ENCODE measurements around the gene ABCC4.

The ABCC4 gene

DNA sequence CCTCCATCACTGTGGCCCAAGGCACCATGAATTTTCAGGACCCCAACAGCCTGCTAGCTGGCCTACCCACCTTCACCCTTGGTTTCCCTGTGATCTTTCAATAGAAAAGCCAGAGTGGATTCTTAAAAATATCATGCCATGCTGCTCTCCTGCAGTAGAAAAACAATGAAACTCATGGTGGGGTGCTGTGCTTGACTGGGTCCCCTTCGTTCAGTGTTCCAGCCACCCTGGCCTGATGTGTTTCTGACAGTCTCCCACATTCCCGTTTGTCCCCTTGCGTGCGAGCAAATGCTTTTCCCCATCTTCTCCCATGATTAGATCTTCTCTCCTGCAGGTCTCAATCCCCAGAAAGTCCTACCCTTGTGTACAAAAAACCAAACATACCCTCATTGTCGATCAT is 43.2 kb downstream of the ABCC4 start:
- DNase-seq = no peak

DNA sequence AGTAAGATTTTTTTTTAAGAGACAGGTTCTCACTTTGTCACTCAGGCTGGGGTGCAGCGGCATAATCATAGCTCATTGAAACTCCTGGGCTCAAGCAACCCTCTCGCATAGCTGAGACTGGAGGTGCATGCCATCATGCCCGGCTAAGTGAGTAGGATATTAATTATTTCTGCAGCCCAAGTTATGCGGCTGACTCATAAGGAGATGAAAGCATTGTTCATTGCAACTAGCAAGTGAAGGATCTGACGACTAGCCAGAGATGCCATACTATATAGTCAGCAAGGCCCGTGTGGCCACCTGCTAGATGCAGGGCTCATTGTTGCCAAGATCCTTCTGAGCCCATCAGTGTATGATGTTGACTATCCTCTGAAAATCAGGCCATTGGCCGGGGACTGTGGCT is 45.2 kb downstream of the ABCC4 start:
- no peak for DNase-seq

DNA sequence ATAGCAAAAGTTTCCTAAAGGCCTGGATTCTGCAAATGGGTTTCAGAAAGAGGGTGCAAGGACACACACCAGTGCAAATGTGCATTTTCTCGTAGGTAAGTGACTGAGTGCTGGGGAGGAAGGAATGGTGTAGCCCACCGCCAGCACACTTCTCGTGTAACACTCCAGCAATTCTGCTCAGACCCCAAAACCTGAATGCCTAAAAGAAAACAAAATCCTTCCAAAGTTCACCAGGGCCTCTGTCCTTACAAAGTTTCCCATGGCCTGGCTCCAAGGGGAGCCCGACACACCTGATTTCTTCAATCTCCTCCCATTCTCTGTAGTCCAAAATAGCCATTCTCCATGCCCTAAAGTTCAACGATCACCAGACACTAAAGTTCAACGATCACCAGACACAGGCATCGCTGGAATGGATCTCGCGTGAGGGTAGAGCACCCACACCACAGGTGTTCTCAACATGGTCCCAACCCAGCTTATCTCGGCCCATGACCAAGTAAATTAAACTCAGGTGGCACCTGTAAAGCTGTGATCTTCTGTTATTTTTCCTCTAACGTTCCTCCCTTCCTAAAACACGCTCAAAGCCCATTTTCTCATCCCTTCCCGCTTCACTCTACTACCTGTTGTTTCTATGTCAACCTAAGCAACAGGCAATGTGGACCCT is 46.0 kb downstream of the ABCC4 start:
- no peak for DNase-seq

DNA sequence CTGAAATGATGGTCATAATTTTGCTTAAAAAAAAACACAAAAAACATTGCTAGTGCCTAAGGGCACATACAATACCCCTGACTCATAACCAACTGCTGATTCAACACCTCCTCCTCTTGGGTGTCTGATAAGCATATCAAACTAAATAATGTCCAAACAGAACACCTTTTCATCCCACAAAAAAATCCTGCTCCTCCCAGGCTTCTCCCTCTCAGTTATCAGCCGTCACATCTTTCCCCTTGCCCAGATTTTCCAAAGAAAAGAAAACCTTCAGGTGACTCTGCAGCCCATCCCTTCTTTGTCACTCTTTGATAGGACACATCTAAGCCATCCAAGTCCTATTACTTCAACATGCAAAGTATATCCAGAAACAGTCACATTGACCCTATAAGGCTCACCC is 46.9 kb downstream of the ABCC4 start:
- no peak for DNase-seq

DNA sequence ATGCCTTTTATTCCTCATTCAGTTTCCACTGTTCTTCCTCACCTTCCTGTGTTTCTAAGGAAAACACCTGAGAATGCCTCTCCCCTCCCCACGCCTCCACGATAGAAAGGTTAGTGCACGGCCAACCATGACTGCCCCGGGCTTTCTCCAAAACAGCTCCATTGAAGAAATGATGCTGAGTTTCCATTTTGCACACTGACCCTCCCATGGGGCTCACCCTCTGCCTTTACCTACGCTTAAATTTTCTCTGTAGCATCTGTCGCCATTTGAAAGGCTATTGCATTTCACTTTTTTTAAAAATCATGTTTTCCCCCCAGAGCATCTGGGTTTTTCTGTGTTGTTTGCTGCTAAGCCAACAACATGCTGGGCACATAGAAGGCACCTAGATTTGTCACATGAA is 48.2 kb downstream of the ABCC4 start:
- no peak for DNase-seq

DNA sequence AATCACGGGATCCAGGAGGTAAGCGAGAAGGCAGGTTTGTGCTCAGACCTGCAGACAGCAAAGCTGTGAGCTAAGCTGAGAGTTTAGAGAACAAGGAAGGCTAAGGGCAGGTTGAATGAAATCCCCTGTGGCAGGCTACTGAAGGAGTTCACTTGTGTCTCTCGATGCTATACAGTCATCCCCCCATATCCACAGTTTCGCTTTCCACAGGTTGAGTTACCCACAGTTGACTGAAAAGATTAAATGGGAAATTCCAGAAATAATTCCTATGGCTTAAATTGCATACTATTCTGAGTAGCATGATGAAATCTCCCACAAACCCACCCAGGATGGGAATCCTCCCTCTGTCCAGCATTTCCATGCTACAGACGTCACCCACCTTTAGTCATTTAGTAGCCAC is 49.6 kb downstream of the ABCC4 start:
- DNase-seq = no peak

DNA sequence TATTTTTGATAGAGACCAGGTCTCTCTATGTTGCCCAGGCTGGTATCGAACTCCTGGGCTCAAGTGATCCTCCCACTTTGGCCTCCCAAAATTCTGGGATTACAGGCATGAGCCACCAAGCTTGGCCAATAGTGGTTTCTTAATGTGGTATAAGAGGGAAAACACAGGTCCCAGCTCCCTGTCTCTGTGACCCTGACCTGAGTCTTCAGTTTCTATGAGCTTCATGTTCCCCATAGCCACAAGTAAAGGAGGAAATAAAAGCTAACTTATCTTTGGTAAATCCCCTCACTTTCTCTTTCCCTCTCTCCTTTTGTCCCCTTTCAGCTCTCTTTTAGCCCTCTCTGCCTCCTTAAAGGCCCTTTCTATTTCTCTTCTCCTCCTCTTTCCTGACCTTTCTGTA is 50.3 kb downstream of the ABCC4 start:
- no peak for DNase-seq

DNA sequence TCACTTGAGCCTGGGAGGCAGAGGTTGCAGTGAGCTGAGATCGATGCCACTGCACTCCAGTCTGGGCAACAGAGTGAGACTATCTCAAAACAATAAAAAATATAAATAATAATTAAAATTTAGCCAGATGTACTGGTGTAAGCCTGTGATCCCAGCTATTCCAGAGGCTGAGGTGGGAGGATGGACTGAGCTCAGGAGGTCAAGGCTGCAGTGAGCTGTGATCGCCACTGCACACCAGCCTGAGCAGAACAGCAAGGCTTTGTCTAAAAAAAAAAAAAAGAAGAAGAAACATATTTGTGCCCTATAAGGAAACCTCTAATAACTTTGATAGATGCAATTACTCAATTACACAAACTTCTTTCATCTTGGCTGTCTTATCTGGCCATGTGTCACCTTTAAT is 52.3 kb downstream of the ABCC4 start:
- no peak for DNase-seq

DNA sequence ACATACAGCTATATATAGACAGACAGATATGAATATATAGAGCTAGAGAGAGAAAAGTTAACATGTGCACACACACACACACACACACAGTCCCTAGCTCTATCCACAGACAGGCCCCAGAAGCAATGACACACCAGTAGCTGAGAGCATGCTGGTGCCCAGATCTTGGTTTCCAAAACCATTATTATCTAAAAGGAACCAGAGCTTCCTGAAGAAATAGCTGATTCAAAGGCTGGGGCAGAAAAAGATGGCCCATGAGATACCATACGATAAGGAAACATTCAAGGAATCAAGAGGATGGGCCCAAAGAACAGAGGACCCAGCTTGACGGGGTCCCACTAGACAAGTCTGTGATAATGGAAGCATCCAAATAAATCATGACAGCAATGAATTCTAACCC is 53.4 kb downstream of the ABCC4 start:
- DNase-seq = no peak

DNA sequence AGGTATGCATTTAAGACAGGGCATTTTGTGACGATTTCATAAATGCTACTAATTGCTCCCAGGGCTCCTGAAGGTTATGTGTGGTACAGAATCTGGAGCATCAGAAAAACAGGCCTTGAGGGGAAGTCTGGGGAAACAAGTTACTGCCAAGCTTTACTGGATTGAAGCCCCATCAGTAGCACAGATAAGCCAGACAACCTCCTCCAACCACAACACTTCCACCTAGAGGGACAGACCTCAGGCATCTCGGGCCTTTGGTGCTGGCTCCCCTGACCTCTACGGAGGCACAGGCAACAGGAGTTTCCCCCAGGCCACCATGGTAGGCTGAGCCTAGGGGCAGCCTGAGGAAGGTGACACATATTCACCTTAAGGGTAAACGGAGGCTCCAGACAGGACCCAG is 54.1 kb downstream of the ABCC4 start:
- no peak for DNase-seq

DNA sequence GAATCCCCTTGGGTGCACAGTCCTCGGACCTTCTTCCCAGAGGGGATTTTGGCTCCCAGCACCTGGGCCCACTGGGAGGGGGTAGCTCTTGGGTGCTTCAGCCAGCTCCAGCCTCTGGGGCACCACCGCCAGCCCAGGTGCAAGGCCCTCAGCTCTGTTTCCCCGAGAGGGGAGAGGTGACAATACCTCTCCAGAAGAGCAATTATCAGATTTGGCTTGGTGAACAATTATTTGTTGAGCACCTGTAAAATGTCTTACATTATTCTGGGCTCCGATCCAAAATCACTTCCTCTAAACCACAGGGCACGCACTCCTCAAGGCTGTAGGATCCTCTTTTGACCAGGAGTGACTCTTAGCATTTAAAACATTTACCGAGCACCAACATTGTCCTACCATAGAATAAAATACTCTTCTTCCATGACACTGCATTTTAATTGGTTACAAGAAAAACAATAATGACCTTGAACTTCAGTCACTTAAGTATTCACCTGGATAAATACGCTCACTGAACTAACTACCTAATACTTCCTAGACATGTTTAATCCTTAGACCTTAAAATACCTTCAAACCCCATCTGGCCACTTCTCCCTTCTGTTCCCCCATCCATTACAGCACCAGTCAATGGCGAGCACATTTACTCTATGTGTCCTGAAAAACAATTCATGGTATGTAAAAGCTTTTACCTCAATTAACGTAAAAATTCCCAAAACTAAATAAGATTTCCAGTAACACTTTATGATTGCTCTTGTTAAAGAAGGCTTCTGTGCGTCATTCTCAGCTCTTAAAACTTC is 54.8 kb downstream of the ABCC4 start:
- DNase-seq = no peak

DNA sequence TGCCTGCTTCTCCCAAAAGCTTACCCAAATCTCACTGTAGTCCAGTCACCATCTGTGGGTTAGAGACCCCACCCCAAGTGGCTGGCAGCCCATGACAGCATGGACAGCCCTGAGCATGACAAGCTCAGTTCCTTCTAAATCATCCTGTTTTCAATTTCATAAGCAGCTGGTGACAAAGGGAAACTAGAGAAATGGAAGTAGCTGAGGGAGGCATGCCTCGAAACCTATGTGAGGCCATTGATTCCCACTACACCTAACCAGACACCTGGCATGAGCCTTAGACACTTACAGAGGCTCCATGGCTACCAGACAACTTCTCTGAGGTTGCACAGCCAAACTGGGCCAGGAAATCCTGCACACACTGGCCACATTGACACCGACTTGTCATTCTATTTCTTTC is 56.2 kb downstream of the ABCC4 start:
- no peak for DNase-seq

DNA sequence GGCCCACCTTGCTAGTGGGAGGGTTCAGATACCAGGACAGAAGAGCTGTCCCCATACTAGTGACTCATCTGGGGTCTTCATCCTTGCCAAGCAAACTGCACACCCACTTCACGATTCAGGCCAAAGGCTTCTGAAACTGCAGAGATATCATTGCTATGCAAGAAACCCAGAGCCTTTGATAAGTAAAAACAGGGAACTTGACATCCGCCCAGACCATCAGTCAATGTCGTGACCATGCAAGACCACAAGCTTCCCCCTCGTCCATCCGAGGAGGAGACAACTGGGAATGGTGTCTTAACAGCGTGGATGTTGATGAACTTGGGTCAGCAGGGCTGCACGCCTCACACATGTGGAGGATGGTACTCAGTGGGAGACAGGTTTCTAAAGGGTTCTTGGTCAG is 58.0 kb downstream of the ABCC4 start:
- DNase-seq = no peak

DNA sequence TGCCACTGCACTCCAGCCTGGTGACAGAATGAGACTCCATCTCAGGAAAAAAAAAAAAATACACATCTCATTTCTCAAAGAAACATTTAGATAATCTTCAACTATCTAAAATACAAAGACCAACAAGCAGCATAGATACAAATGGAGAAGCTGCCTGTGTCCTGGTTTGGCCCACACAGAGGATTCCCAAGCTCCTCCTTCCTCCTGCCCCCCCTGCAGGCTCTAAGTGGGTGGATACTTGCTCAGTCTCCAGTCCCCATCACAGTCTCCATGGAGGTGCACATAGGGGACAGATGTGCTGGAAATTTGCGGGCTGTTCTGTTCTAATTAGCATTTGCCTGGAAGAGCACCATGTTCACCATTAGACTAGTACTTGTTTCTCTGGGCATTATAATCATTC is 59.9 kb downstream of the ABCC4 start:
- peak; percentile 44 for DNase-seq

DNA sequence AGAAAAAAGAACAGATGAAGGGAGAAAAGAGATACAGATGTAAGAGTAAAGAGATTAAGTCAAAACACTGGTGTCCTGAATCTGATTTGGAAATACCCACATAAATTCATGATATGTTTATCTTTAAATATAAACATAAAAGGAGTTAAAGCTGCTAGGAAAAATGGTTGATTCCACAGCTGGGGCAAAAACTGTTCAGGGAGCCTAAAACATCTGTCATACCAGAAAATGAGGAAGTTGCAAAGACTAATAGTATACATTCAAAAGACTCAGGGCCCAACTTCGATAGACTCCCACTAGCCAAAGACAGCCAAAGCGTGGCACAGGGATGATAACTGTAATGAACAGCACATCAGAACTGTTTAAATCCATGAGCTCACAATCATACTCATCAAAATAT is 62.0 kb downstream of the ABCC4 start:
- DNase-seq = peak; percentile 8

DNA sequence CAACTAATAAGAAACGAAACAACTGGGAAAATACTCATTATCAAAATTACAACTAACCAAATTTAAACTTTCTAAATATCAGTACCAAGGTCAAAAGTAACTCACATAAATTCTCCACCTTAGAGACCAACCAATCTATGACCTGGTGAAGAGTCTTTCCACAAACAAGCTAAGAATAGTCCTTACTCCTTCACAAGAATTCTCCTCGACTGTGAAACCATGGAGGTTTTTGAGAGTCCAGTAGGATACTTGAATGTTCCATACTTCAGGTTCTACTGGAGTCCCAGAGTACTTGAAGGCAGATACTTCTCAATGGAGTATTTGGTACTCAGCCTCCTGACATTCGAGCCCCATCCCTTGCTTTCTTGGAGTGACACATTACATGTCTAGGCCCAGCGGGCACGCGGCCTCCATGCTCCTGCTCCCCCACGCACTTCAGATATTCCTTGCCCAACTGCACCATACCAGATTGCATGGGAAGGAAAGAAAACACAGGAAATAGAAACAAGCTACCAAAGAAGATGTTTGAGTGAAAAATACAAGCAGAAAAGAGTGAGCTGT is 63.9 kb downstream of the ABCC4 start:
- DNase-seq = no peak

DNA sequence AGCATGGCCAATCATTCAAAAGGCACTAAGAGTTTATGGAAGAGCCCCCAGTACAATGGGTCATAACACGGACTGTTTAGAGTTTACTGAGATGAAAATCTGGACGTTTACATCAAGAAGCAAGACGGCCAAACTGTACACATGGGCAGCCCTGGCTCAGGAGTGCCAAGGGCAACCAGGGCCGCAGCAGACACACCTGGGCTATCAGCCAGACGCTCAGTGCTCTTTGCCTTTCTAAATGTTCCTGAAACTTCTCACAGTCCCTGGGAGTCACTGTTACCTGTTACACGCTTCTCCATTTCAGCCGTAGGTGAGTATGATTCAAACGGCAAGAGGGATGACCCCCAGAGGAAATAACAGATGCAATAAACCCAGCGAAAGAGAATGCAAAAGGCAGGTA is 64.5 kb downstream of the ABCC4 start:
- DNase-seq = no peak

DNA sequence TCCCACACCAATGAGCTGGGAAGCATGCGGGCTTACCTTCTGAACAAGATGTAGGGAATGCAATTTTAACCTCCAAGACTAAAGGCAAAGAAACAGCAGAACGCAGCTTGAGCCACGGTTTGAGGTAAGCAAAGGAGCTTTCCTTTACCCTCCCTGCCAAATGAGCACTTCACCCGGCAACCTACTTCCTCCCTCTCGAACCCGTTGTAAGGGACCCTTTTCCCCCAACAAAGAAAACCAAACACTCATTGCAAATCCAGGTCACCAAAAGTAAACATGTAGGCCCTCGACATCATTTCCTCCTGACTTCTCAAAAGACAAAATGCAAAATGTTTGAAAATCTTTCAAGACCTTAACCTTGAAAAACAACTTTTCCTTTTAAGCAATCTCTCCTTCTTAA is 65.3 kb downstream of the ABCC4 start:
- no peak for DNase-seq

DNA sequence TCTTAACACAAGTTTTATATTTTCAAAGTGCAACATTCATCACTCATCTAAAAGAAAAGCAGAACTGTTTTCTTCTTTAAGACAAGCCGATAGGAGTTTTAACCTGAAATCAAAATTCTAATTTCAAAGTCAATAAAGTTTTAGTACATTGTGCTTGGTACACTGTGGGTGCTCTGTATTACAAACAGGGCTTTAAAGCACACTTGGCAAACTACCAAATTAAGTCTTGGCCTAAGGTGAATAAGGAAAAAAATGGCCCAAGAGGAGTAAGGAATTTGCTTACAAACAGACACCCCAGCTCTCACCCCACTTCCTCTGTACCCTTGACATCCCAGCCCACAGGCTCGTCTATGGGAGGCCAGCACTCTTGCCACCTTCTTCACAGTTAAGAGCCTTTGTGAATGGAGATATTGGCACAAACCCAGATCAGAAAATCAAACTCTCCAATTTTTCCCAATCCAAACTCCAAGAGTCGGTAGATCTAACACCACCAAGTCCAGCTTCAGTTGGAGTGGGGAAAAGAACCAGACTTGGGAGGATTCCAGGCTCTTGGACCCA is 66.0 kb downstream of the ABCC4 start:
- DNase-seq = no peak

DNA sequence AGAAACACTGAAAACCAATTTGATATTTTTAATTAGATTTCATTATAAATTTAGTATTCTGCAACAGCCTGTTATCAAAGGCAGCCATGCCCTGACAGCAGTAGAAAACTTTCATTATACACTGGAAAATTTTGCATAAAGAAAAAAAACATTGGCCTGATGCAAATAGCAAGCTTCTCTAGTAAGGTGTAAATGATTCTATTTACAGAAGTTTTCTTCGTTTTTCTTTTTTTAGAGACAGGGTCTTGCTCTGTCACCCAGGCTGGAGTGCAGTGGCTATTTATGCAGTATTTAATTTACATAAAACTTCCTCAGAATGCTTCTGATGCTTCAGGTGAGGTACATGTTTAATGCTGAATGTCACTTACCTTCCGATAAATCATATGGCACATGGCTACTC is 67.0 kb downstream of the ABCC4 start:
- DNase-seq = no peak

DNA sequence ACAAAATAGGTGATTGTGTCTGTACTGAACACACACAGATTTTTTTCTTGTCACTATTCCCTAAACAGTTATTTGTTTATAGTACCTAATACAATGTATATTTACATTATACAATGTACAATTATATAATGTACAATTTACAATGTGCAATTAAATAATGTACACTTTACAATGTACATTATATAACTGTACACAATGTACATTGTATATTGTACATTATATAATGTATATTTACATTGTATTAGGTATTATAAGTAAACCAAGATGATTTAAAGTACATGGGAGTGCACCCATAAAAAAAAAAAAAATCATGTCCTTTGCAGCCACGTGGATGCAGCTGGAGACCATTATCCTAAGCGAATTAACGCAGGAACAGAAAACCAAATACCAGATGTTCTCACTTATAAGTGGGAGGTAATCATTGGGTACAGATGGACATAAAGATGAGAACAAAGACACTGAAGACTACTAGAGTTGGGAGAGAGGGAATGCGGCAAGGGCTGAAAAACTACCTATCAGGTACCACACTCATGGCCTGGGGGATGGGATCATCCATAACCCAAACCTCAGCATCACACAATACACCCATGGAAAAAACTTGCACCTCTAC is 68.1 kb downstream of the ABCC4 start:
- peak; percentile 44 for DNase-seq

DNA sequence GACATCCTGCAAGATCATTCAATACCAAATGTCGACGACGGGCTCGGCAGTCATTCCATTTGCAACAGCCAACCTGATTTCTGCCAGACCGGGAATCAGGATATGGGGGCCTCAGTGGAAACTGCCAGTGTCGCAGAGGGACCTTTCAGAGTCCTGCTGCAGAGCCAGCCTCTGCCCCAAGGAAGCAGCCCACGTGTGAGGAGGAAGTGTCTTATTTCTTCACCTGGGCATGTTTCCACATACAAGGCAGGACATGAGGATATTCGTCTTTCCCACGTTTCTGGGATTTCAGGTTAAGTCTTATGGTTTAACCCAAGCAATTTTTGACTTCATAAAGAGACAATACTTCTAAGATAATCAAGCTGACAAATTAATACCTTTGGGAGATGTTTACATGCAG is 69.9 kb downstream of the ABCC4 start:
- DNase-seq = no peak

DNA sequence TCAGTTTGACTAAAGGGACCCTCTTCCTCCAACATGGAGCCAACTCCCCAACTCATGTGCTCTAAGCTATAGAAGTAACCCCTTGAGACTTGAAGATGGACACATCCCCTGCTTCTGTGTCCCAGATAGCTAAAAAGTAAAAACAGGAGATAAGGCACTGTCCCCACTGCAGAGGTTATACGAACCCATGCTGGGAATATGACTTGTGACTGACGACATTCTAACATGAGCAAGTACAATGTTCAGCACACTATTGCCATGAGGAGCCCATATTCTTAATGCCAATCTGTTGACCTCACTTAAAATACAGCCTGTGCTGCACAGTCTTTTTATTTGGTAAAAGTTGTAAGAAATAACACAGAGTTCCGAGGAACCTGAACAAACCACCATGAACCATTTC is 71.4 kb downstream of the ABCC4 start:
- DNase-seq = no peak

DNA sequence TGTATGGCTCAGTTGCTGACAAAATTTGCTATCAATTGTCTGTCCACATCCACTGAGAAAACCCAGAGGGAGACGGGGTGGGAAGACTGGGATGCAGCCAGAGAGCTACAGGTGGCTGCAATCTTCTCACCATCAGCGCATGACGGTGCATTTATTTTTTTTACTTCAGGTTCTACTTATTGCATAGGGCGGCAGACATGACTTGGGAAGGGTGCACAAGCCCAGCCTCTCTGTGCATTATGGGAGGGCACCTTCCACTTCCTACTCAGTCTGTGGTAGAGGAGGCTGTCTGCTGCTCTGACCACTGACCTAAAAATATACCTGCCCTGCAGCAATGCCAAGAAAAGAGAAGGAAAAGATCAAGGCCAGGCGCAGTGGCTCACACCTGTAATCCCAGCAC is 73.1 kb downstream of the ABCC4 start:
- no peak for DNase-seq
